ENCODE data around the gene NHERF1. TPM values are rescaled to one million over a fixed set of nuclear protein-coding genes. Genes with fewer than 3 reads are reported as not detected.
A peak's percentile ranks its signal among the peaks of the same experiment; 100 is the strongest.

The NHERF1 gene
- polyA plus RNA-seq, 1 of the 3 experiments (the other 2 are of a cell fraction): 40.1 TPM

GRCh38 chr17:74759243-74759801 is 10.9 kb downstream of the NHERF1 start:
- Histone ChIP-seq H3K4me1 (ENCODE audit: control insufficient read depth in 1 of 2, insufficient read depth in 2 of 2, low read depth in 1 of 2, low read length in 1 of 2) (peaks cover 45 to 68% of the 10 kb centered on the region in 2 experiments; a peak in 3 of 4 replicates), H3K4me3 (ENCODE audit: low read depth in 2 of 2, low read length in 1 of 2) (no peak overlapping the region), H3F3A (replicated peaks; ENCODE audit: insufficient read depth) (peaks cover 4% of the 10 kb centered on the region), H3K9me3 (no peaks in the 10 kb centered on the region), H3K27me3 (ENCODE audit: insufficient read depth) (no peaks in the 10 kb centered on the region), H3K36me3 (replicated peaks in 1 of 2; ENCODE audit: control insufficient read depth in 1 of 2, insufficient read depth in 2 of 2, low read length in 1 of 2) (no peaks in the 10 kb centered on the region), H3K4me2 (peak overlapping the region; percentile 64), H4K20me1 (ENCODE audit: insufficient read depth) (no peaks in the 10 kb centered on the region), H3K9me2 (no peaks in the 10 kb centered on the region), H3K79me2 (ENCODE audit: insufficient read depth) (peaks cover 14% of the 10 kb centered on the region; the same call in 1 of the 2 replicates), H3K9ac (no peak overlapping the region), H3K27ac (ENCODE audit: low read depth in 2 of 2, low read length in 1 of 2) (peak overlapping the region in 1 of 2 experiments; percentile 94; a peak in 2 of 4 replicates), H2AFZ (ENCODE audit: low read depth) (no peak overlapping the region)
- 88% methylated on average over 5 of the region's 9 CpGs for WGBS (ENCODE audit: low lambda C conversion rate)
- DNase-seq: peak; percentile 38
- CTCF ChIA-PET: interaction anchor here (0.9 to 48.0 kb wide), 8 partner anchors 5 to 193 kb away, joined by 3 to 1361 read pairs (median 12); partner anchors contain the start of genes GRIN2C, NAT9, NHERF1 and RAB37
- POLR2A ChIA-PET: interaction anchor here (2.1 to 2.9 kb wide), 3 partner anchors 10 to 17 kb away, joined by 9 to 19 read pairs (median 17); partner anchors contain the start of gene NAT9
- TF ChIP-seq EP300 (IDR thresholded peaks at IDR 0.05; ENCODE audit: borderline replicate concordance in 1 of 2, low read depth in 1 of 2, low read length in 1 of 2): no peak
- TF ChIP-seq SIN3A (IDR thresholded peaks at IDR 0.05; ENCODE audit: borderline replicate concordance, low read depth, low read length): no peak
- TF ChIP-seq RCOR1 (IDR thresholded peaks at IDR 0.05; ENCODE audit: low read length): no peak

GRCh38 chr17:74759941-74760340 is 11.5 kb downstream of the NHERF1 start:
- Histone ChIP-seq H3K4me3 (ENCODE audit: low read depth in 2 of 2, low read length in 1 of 2) (no peak overlapping the region), H3K36me3 (replicated peaks in 1 of 2; ENCODE audit: control insufficient read depth in 1 of 2, insufficient read depth in 2 of 2, low read length in 1 of 2) (no peaks in the 10 kb centered on the region), H3K9ac (no peak overlapping the region), H2AFZ (ENCODE audit: low read depth) (no peak overlapping the region), H4K20me1 (ENCODE audit: insufficient read depth) (no peaks in the 10 kb centered on the region), H3K9me2 (no peaks in the 10 kb centered on the region), H3F3A (replicated peaks; ENCODE audit: insufficient read depth) (peaks cover 4% of the 10 kb centered on the region), H3K4me1 (ENCODE audit: control insufficient read depth in 1 of 2, insufficient read depth in 2 of 2, low read depth in 1 of 2, low read length in 1 of 2) (peaks cover 45 to 68% of the 10 kb centered on the region in 2 experiments; a peak in 3 of 4 replicates), H3K27me3 (ENCODE audit: insufficient read depth) (no peaks in the 10 kb centered on the region), H3K79me2 (ENCODE audit: insufficient read depth) (peaks cover 14% of the 10 kb centered on the region; the same call in 1 of the 2 replicates), H3K27ac (ENCODE audit: low read depth in 2 of 2, low read length in 1 of 2) (peak overlapping the region; percentile 25 to 94; a peak in 3 of 4 replicates), H3K9me3 (no peaks in the 10 kb centered on the region), H3K4me2 (peak overlapping the region; percentile 52)
- TF ChIP-seq FOSL2 (IDR thresholded peaks at IDR 0.05; ENCODE audit: borderline replicate concordance, low read depth): no peak
- no peak for TF ChIP-seq RCOR1 (IDR thresholded peaks at IDR 0.05; ENCODE audit: low read length)
- no peak for TF ChIP-seq SIN3A (IDR thresholded peaks at IDR 0.05; ENCODE audit: borderline replicate concordance, low read depth, low read length)
- no peak for TF ChIP-seq FOXJ3 (CRISPR knock-in tag; IDR thresholded peaks at IDR 0.05)
- TF ChIP-seq NRF1 (IDR thresholded peaks at IDR 0.05; ENCODE audit: low read depth, low read length): no peak
- no peak for TF ChIP-seq FOXM1 (IDR thresholded peaks at IDR 0.05; ENCODE audit: low read depth)
- TF ChIP-seq IRF3 (IDR thresholded peaks at IDR 0.05; ENCODE audit: low read depth, low read length): no peak
- TF ChIP-seq MAX (IDR thresholded peaks at IDR 0.05; ENCODE audit: low read depth): no peak
- TF ChIP-seq GATA2 (CRISPR knock-in tag; IDR thresholded peaks at IDR 0.05): no peak
- TF ChIP-seq CTCF (IDR thresholded peaks at IDR 0.05): no peak
- no peak for TF ChIP-seq YY1 (IDR thresholded peaks at IDR 0.05; ENCODE audit: low read depth)
- no peak for TF ChIP-seq ELF1 (IDR thresholded peaks at IDR 0.05)
- TF ChIP-seq NFIC (IDR thresholded peaks at IDR 0.05; ENCODE audit: borderline replicate concordance): no peak
- TF ChIP-seq TAF1 (IDR thresholded peaks at IDR 0.05; ENCODE audit: borderline replicate concordance, low read depth, low read length): no peak
- TF ChIP-seq TCF12 (IDR thresholded peaks at IDR 0.05): no peak
- peak; percentile 56 for DNase-seq
- POLR2A ChIA-PET: interaction anchor here (0.5 to 2.9 kb wide), 5 partner anchors 10 to 16 kb away, joined by 3 to 19 read pairs (median 9); partner anchors contain the start of gene NAT9
- 98% methylated on average over 10 of the region's 10 CpGs for WGBS (ENCODE audit: low lambda C conversion rate)
- CTCF ChIA-PET: interaction anchor here (0.7 to 48.0 kb wide), 9 partner anchors 5 to 194 kb away, joined by 3 to 1361 read pairs (median 10); partner anchors contain the start of genes FDXR, GRIN2C, NAT9 and NHERF1

Measured in SK-N-SH (cell line).